GM21447 (cell line): ENCODE measurements around the gene IL2RG.

Source experiments
- ATAC-seq: cut with Tn5 transposase; IDR thresholded peaks from one replicate; pipeline ENCODE4 v1.9.1; 2021; ENCODE audit not compliant: unreplicated experiment

IL2RG gene

GRCh38 chrX:71111141-71111843, at the start of gene IL2RG:
TSS of gene IL2RG (minus strand) at chrX:71111577. CDS start at chrX:71111539, 38 bp downstream.
- ATAC-seq = peak; percentile 91

GRCh38 chrX:71160475-71160874, 49.1 kb upstream of the IL2RG start:
- no peak for ATAC-seq

- no peak for ATAC-seq
Observed at GRCh38 chrX:71159335-71159734, 48.0 kb upstream of the IL2RG start.

DNA sequence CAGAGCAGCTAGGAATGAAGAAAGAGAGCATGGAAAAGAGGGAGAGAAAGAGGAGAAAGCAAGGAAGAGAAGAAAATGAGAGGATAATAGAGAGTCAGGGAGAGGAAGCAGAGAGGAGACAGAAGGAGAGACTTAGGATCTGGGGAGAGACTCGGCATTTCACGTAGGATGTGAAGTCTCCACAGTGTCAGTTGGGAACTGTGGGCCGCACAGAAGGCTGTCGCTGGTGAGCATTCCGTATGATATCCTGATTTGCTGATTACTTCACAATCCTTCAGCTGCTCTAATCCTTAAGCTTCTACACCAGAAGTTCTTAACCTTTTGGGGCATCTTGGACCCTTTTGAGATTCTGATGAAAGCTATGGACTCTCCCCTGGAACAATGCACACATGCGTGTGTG, 47.2 kb upstream of the IL2RG start:
- ATAC-seq = no peak

- no peak for ATAC-seq
Observed at GRCh38 chrX:71154641-71155040, 43.3 kb upstream of the IL2RG start.

DNA sequence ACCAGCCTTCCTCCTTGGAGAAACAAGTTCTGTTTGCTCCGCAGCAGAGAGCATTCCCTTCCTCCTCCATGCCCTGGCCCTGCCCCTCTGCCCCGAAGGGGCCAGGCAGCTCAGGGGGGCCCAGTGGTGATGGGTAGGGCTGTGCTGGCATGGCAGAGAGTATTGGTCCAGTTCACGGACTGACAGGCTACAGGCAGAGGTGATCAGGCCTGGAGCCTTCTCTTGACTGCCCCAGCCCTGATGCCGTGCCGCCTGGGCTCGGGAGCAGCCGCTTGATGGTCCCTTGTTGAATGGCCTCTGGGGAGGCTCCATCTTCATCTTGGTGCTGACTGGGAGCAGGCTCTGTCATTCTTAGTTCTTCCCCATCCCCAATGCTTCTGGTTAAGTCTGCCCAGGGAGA, 42.8 kb upstream of the IL2RG start:
- no peak for ATAC-seq

DNA sequence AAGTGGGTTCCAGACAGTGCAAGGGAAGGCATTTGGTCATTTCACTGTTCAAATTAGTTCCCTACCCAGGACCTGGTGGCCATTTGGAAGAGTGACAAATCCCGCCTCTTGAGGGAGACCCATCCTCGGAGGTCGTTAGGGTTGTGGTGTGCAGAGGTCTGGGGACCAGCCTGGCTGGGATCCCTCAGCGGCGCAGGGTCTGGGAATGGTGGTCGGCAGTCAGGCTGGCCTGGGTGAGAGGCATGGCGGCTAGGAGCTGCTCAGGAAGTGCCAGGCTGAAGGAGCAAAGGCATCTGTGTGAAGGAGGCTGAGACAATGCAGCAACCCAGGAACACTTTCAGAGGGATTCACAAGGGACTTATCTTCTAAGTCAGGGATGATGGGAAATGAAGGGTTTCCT, 40.0 kb upstream of the IL2RG start:
- no peak for ATAC-seq

DNA sequence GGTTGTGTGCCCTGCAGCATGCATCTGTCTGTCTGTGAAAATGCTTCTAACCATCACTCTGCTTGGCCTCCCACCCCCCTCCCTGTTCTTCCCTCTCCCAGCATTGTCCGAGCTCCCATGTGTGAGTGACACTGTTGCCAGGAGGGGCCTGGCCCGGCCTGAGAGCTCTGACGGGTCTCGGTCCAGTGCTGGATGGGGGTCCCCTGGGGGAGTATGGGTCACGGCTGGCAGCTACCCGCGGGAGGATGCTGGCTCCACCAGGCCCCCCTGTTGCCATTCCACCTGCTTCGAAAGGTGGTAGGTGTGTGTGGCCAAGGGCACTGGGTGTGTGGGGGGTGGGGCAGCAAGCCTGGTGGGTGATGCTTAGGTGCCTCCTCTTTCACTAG, 36.9 kb upstream of the IL2RG start:
- no peak for ATAC-seq

- no peak for ATAC-seq
Observed at GRCh38 chrX:71147496-71148277, 36.3 kb upstream of the IL2RG start.

DNA sequence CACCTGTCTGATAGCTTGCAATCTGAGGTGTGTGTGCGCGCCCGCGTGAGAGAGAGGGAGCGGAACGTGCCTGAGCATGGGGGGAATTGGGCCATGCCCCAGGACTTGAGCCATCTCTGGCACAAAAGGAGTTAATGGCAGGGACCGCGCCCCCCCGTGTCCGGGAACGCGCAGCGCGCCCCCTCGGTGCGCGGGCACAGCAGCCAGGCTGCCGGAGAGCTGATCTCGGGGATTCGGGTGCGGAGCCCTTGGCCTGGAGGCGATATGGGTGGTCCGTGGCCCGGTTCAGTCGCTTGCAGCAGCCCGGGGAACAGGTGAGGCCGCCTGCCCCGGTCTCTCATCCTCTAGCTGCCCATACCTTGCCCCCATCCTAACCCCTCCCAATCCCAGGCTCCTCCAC, 33.3 kb upstream of the IL2RG start, which contains the start of gene NLGN3:
TSS of gene NLGN3 (plus strand) at position 191 of the 400 bp plus-strand sequence. CDS start 2,909 bp downstream, outside the sequence.
- no peak for ATAC-seq

- ATAC-seq = no peak
Observed at GRCh38 chrX:71143508-71143907, 32.1 kb upstream of the IL2RG start.

- ATAC-seq = no peak
Observed at GRCh38 chrX:71140440-71140839, 29.1 kb upstream of the IL2RG start.

GRCh38 chrX:71131510-71131909, 20.1 kb upstream of the IL2RG start:
- ATAC-seq = no peak

GRCh38 chrX:71128915-71129765, 17.8 kb upstream of the IL2RG start:
- ATAC-seq = peak; percentile 65

- ATAC-seq = no peak
Observed at GRCh38 chrX:71128166-71128833, 16.9 kb upstream of the IL2RG start.

- peak; percentile 10 for ATAC-seq
Observed at GRCh38 chrX:71118985-71119535, 7.7 kb upstream of the IL2RG start.

DNA sequence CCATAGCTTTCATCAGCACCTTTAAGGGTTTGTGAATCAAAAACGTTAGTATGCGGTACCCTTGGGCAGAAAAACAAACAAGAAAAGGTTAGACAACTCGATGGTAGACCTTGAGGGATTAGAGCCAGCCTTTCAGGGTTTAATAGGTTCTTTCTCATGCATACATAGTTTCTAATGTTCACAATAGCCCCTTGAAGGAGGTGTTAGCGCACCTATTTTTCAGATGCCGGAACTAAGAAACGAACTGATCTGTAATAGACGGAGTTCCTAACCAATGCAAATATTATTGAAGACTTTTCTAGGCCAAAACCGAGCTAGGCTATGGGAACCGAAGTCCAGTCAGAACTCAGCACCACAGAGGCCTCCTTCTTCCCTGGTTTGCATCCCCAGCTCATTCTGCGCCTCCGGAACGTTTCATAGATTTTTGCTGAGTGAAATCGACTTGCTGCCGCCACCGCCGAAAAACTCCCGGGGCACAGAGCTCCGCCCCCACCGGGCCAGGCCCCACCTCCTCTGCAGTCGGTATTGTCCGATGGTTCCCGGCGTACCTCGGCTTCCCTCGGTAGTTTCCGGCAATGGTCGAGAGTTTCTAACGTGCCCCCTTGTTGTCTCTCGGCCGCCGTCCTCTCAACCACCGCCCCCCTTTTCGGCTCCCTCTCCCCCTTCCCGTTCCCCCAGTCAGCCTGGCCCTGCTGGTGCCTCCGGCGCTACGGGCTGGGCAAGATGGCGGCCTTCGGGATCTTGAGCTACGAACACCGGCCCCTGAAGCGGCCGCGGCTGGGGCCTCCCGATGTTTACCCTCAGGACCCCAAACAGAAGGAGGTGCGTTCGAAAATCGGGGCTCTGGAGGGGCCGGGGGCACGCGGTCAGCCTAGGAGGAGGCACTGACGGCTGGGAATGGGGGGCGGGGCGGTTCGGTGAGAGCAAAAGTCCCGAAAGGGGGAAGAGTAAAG, 6.9 kb upstream of the IL2RG start, which contains the start of gene MED12:
TSS of gene MED12 (plus strand) at position 565 of the 953 bp plus-strand sequence. CDS start at position 724, 159 bp downstream.
- ATAC-seq = peak; percentile 90

GRCh38 chrX:71117358-71117757, 6.0 kb upstream of the IL2RG start:
- no peak for ATAC-seq

- ATAC-seq = peak; percentile 39
Observed at GRCh38 chrX:71111921-71112431, 599 bp upstream of the IL2RG start.
